Esophagus (tissue), 2 donors: ENCODE measurements around the gene NRXN3. TPM values are rescaled to one million over a fixed set of nuclear protein-coding genes. Genes with fewer than 3 reads are reported as not detected.

Experiments
- H3K27ac ChIP-seq, 2 donors: one replicate each; pipeline ENCODE4 v1.5.1; 2013; ENCODE audit warnings: low read depth in 2 of 2, mild to moderate bottlenecking in 2 of 2, inconsistent platforms in 1 of 2, low read length in 1 of 2, moderate library complexity in 1 of 2
- H3K27me3 ChIP-seq, 2 donors: one replicate each; pipeline ENCODE4 v1.6.1; 2013; ENCODE audit warnings: low read length in 2 of 2, control low read depth in 1 of 2, mild to moderate bottlenecking in 1 of 2; ENCODE audit not compliant: insufficient read depth in 2 of 2, control insufficient read depth in 1 of 2
- H3K36me3 ChIP-seq, 2 donors: one replicate each; pipeline ENCODE4 v1.6.1; 2013; ENCODE audit warnings: low read length in 1 of 2; ENCODE audit not compliant: control insufficient read depth in 2 of 2, insufficient read depth in 2 of 2
- H3K4me1 ChIP-seq, 2 donors: one replicate each; pipeline ENCODE4 v1.6.1; 2013; ENCODE audit warnings: low read length in 1 of 2; ENCODE audit not compliant: control insufficient read depth in 2 of 2, insufficient read depth in 2 of 2
- H3K4me3 ChIP-seq, 2 donors: one replicate each; pipeline ENCODE4 v1.5.1; 2013; ENCODE audit warnings: low read length in 2 of 2, mild to moderate bottlenecking in 2 of 2, low read depth in 1 of 2, moderate library complexity in 1 of 2
- H3K9me3 ChIP-seq, 2 donors: one replicate each; pipeline ENCODE4 v1.6.1; 2013; ENCODE audit warnings: mild to moderate bottlenecking in 2 of 2, low read depth in 1 of 2, low read length in 1 of 2, moderate library complexity in 1 of 2; ENCODE audit not compliant: control insufficient read depth in 2 of 2, insufficient read depth in 1 of 2
- WGBS, 2 donors: extraction: QIAGEN DNeasy Blood & Tissue Kit; methylation state at CpG; one replicate each; pipeline ENCODE4 v1.1.7; 2013; 5-methylcytosine and 5-hydroxymethylcytosine counted together
- polyA plus RNA-seq, 2 donors: library from polyadenylated mRNA; stranded (reverse); fragments of 200-250 nt; gene quantifications; one replicate each; pipeline ENCODE4 v1.2.3, GENCODE V29; 2013
- donor health status: healthy with polysubstance abuse.
- donor health status: Bipolar disorder and iron deficiency.

NRXN3 gene
- polyA plus RNA-seq, 2 donors: 1.7 to 2.2 TPM

GRCh38 chr14:79568594-79568993 is 1398.4 kb downstream of the NRXN3 start:
- 90 to 97% methylated on average over 1 of the region's 1 CpG for WGBS, 2 donors
- Histone ChIP-seq H3K4me3 (no peak overlapping the region), H3K36me3 (no peaks in the 10 kb centered on the region), H3K27ac (no peak overlapping the region), H3K27me3 (no peaks in the 10 kb centered on the region), H3K9me3 (no peaks in the 10 kb centered on the region), H3K4me1 (no peaks in the 10 kb centered on the region)

- WGBS, 2 donors: 81 to 90% methylated on average over 2 of the region's 2 CpGs
- Histone ChIP-seq H3K4me1 (no peaks in the 10 kb centered on the region), H3K27me3 (no peaks in the 10 kb centered on the region)
Measured at GRCh38 chr14:79569072-79569471, 1398.9 kb downstream of the NRXN3 start.

GRCh38 chr14:79570648-79571047 is 1400.5 kb downstream of the NRXN3 start:
- Histone ChIP-seq H3K36me3 (no peaks in the 10 kb centered on the region), H3K9me3 (no peaks in the 10 kb centered on the region), H3K4me1 (no peaks in the 10 kb centered on the region), H3K4me3 (no peak overlapping the region), H3K27me3 (no peaks in the 10 kb centered on the region), H3K27ac (no peak overlapping the region)
- WGBS, 2 donors: 84 to 88% methylated on average over 1 of the region's 1 CpG

More at GRCh38 chr14:79569072-79569471, 1398.9 kb downstream of the NRXN3 start:
- Histone ChIP-seq H3K36me3 (no peaks in the 10 kb centered on the region), H3K27ac (no peak overlapping the region), H3K4me3 (no peak overlapping the region), H3K9me3 (no peaks in the 10 kb centered on the region)

GRCh38 chr14:79571366-79571765 is 1401.2 kb downstream of the NRXN3 start:
- no peaks in the 10 kb centered on the region for H3K4me1 ChIP-seq
- H3K27ac ChIP-seq: no peak overlapping the region
- H3K27me3 ChIP-seq: no peaks in the 10 kb centered on the region
- WGBS, 2 donors: 66 to 69% methylated on average over 4 of the region's 4 CpGs
- no peaks in the 10 kb centered on the region for H3K36me3 ChIP-seq
- H3K4me3 ChIP-seq: no peak overlapping the region
- no peaks in the 10 kb centered on the region for H3K9me3 ChIP-seq

GRCh38 chr14:79573486-79573885 is 1403.3 kb downstream of the NRXN3 start:
- no peaks in the 10 kb centered on the region for H3K9me3 ChIP-seq
- no peak overlapping the region for H3K27ac ChIP-seq
- H3K27me3 ChIP-seq: no peaks in the 10 kb centered on the region
- H3K36me3 ChIP-seq: no peaks in the 10 kb centered on the region
- no peak overlapping the region for H3K4me3 ChIP-seq
- 76 to 77% methylated on average over 2 of the region's 2 CpGs for WGBS, 2 donors
- H3K4me1 ChIP-seq: no peaks in the 10 kb centered on the region

- Histone ChIP-seq H3K27ac (no peak overlapping the region), H3K36me3 (no peaks in the 10 kb centered on the region), H3K4me3 (no peak overlapping the region), H3K9me3 (no peaks in the 10 kb centered on the region), H3K27me3 (no peaks in the 10 kb centered on the region), H3K4me1 (no peaks in the 10 kb centered on the region)
- WGBS, 2 donors: 39 to 47% methylated on average over 4 of the region's 4 CpGs
Measured at GRCh38 chr14:79575032-79575431, 1404.9 kb downstream of the NRXN3 start.

- H3K36me3 ChIP-seq: no peaks in the 10 kb centered on the region
- H3K27ac ChIP-seq: no peak overlapping the region
- no peaks in the 10 kb centered on the region for H3K9me3 ChIP-seq
- H3K4me3 ChIP-seq: no peak overlapping the region
- H3K27me3 ChIP-seq: no peaks in the 10 kb centered on the region
- H3K4me1 ChIP-seq: no peaks in the 10 kb centered on the region
- 68% methylated on average over 4 of the region's 4 CpGs for WGBS, 2 donors
Measured at GRCh38 chr14:79576424-79576823, 1406.3 kb downstream of the NRXN3 start.

- no peak overlapping the region for H3K27ac ChIP-seq
- H3K4me3 ChIP-seq: no peak overlapping the region
- H3K9me3 ChIP-seq: no peaks in the 10 kb centered on the region
- H3K4me1 ChIP-seq: no peaks in the 10 kb centered on the region
- no peaks in the 10 kb centered on the region for H3K36me3 ChIP-seq
- WGBS, 2 donors: 75 to 78% methylated on average over 3 of the region's 3 CpGs
- no peaks in the 10 kb centered on the region for H3K27me3 ChIP-seq
Measured at GRCh38 chr14:79578470-79578869, 1408.3 kb downstream of the NRXN3 start.

GRCh38 chr14:79580414-79580813 is 1410.2 kb downstream of the NRXN3 start:
- Histone ChIP-seq H3K27me3 (no peaks in the 10 kb centered on the region), H3K9me3 (no peaks in the 10 kb centered on the region), H3K27ac (no peak overlapping the region), H3K4me1 (no peaks in the 10 kb centered on the region), H3K4me3 (no peak overlapping the region), H3K36me3 (no peaks in the 10 kb centered on the region)
- 26 to 34% methylated on average over 2 of the region's 2 CpGs for WGBS, 2 donors

- no peak overlapping the region for H3K27ac ChIP-seq
- no peaks in the 10 kb centered on the region for H3K4me1 ChIP-seq
- H3K27me3 ChIP-seq: no peaks in the 10 kb centered on the region
- WGBS, 2 donors: 81 to 83% methylated on average over 4 of the region's 4 CpGs
- no peak overlapping the region for H3K4me3 ChIP-seq
- H3K36me3 ChIP-seq: no peaks in the 10 kb centered on the region
- H3K9me3 ChIP-seq: no peaks in the 10 kb centered on the region
Measured at GRCh38 chr14:79580906-79581305, 1410.7 kb downstream of the NRXN3 start.
